ENCODE measurements around the gene DOC2B. TPM values are rescaled to one million over a fixed set of nuclear protein-coding genes. Genes with fewer than 3 reads are reported as not detected.

The DOC2B gene
- total RNA-seq, 2 experiments from 2014 or later = 0.05 TPM; not detected in 1

DNA sequence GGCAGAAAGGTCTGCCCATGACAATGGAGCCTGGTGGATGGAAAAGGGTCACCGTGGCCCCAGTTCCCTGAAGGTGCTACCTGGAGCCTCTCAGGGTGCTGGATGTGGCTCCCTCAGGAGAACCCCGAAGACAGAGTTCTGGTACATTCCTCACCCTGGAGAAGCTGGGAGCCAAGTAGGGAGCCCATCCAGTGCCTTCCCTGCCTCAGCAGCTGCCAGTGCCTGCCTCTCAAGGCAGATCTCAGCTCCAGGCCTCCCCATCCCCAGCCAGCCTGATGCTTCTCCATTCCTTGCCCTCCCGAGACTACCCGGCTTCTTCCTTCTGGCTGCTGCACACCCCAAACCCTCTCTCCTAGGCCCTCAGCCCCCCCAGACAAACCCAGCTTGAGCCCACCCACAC lies 23.5 kb downstream of the DOC2B start:
- H3K9me3 Mint-ChIP-seq (ENCODE audit: low read depth) = no peaks in the 10 kb centered on the region
- CTCF ChIA-PET = no interaction called here
- H3K36me3 Mint-ChIP-seq = no peaks in the 10 kb centered on the region
- ATAC-seq (no peak), DNase-seq (no peak)
- H3K27me3 Mint-ChIP-seq = no peaks in the 10 kb centered on the region
- no peak overlapping the region for H3K27ac Mint-ChIP-seq
- H3K4me1 Mint-ChIP-seq = no peaks in the 10 kb centered on the region
- H3K4me3 Mint-ChIP-seq = no peak overlapping the region

DNA sequence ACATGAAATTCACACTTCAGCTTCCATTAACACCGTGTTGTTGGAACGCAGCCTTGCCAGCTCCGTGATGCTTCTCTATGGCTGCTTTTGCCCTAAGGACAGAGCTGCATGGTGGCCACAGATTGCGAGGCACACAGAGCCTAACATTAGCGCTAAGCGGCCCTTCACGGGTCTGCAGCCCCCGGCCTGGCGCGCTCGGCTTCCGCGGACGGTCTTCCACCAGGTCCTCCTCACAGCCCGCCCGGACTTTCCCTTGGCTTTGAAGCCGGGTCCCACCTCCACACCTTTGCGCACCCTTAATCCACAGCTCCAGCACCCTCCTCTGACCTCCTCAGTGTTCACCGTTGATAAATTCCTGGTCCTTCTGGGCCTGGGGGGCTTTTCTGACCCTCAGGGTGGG lies 24.5 kb downstream of the DOC2B start:
- CTCF ChIA-PET = no interaction called here

DNA sequence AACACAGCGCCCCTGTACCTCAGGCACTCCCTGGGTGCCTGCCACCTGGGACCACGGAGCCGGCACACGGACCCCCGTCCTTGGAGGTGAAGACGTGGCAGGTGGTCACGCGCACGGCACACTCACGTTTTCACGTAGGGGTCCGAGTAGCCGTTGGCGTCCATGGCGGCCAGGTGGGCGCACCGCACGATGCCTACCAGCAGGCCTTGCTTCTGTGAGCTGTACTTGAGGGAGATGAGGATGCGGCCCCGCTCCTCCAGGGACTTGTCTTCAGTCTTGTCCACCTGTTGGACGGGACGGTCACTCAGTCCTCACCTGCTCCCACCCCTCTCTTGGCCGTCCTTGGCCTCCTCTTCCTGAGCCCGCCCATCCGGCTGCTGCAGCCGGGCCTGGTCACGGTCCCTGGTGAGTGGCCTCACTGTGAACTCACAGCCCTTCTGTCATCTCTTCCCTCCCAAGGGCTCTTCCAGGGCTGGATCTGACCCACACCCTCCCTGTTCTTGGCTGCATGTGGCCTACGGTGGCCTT lies 25.3 kb downstream of the DOC2B start:
- CTCF ChIA-PET = no interaction called here
- Mint-ChIP-seq H3K27ac (no peak overlapping the region), H3K4me1 (no peaks in the 10 kb centered on the region), H3K27me3 (no peaks in the 10 kb centered on the region), H3K9me3 (ENCODE audit: low read depth) (no peaks in the 10 kb centered on the region), H3K36me3 (no peaks in the 10 kb centered on the region), H3K4me3 (no peak overlapping the region)
- DNase-seq (no peak), ATAC-seq (no peak)

More for the DNA sequence above, 24.5 kb downstream of the DOC2B start:
- H3K36me3 Mint-ChIP-seq = no peaks in the 10 kb centered on the region
- H3K4me3 Mint-ChIP-seq = no peak overlapping the region
- ATAC-seq (no peak), DNase-seq (no peak)
- no peaks in the 10 kb centered on the region for H3K4me1 Mint-ChIP-seq
- H3K27ac Mint-ChIP-seq = no peak overlapping the region
- H3K9me3 Mint-ChIP-seq (ENCODE audit: low read depth) = no peaks in the 10 kb centered on the region
- H3K27me3 Mint-ChIP-seq = no peaks in the 10 kb centered on the region

DNA sequence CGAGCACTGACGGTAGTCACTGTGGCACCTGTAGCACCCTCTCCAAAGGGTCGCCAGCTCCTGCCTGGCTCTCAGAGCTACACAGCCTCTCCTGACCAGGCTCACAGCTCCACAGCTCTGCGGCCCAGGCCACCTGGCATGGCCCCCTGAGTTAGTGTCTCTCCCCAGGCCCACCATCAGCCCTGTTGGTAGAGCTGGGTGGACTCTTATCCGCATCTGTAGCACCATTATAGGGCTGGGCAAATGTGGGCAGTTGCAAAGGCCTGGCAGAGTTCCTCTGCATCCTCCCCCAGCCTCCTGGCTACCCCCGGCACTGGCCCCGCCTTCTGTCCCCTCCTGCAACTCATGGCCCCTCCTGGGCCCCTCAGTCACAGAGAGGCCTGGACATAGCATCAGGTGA lies 25.9 kb downstream of the DOC2B start:
- Mint-ChIP-seq H3K27me3 (no peaks in the 10 kb centered on the region), H3K9me3 (ENCODE audit: low read depth) (no peaks in the 10 kb centered on the region), H3K4me3 (no peak overlapping the region), H3K4me1 (no peaks in the 10 kb centered on the region), H3K27ac (no peak overlapping the region), H3K36me3 (no peaks in the 10 kb centered on the region)
- ATAC-seq = no peak
- CTCF ChIA-PET = interaction anchor here (1.2 kb wide), 1 partner anchor 230 kb away, joined by 3 read pairs; no protein-coding TSS in a partner anchor
- no peak for DNase-seq

DNA sequence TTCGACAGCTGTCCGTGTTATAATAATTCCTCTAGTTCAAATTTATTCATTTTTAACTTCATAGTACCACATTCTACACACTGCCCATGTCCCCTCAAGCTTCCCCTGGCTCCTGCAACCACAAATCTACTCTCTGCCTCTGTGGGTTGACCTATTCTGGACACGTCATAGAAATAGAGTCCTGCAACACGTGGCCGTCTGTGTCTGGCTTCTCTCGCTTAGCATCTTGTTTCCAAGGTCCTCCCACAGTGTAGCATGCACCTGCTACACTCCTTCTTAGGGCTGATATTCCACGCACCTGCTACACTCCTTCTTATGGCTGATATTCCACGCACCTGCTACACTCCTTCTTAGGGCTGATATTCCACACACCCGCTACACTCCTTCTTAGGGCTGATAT lies 27.6 kb downstream of the DOC2B start:
- H3K27me3 Mint-ChIP-seq = no peaks in the 10 kb centered on the region
- H3K9me3 Mint-ChIP-seq (ENCODE audit: low read depth) = no peaks in the 10 kb centered on the region
- DNase-seq = no peak
- H3K4me1 Mint-ChIP-seq = no peaks in the 10 kb centered on the region
- CTCF ChIA-PET = interaction anchor here (0.9 kb wide), 1 partner anchor 17 kb away, joined by 3 read pairs; no protein-coding TSS in a partner anchor
- H3K36me3 Mint-ChIP-seq = no peaks in the 10 kb centered on the region
- no peak overlapping the region for H3K4me3 Mint-ChIP-seq
- no peak for ATAC-seq
- H3K27ac Mint-ChIP-seq = no peak overlapping the region

DNA sequence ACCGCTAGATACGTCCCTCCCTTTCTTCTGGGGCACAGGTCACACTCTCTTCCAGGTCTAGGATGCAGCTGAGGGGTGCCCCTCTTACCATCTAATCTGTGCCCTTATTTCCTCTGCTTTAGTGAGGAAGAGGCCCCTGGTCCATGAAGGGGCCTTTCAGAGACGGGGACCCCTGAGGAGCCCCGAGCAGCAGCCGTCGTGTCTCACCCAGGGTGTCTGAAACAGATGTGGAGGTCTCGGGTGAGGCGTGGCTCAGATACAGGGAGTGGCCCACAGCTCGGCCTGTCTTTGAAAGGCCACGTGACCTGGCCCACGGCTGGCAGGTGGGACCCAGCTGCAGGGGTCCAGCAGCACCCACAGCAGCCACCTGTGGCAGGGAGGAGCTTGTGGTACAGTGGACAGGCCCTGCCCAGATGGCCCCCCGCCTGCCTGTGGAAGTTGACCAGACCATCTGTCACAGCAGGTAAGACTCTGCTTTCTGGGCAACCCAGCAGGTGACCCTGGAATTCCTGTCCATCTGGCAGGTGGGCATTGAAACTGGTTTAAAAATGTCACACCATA lies 28.5 kb downstream of the DOC2B start:
- no peak for DNase-seq
- no peak overlapping the region for H3K4me3 Mint-ChIP-seq
- CTCF ChIA-PET = interaction anchor here (0.9 to 1.4 kb wide), 2 partner anchors 16 to 24 kb away, joined by 3 read pairs; no protein-coding TSS in a partner anchor
- H3K4me1 Mint-ChIP-seq = no peaks in the 10 kb centered on the region
- no peaks in the 10 kb centered on the region for H3K27me3 Mint-ChIP-seq
- H3K36me3 Mint-ChIP-seq = no peaks in the 10 kb centered on the region
- no peak for ATAC-seq
- no peak overlapping the region for H3K27ac Mint-ChIP-seq
- H3K9me3 Mint-ChIP-seq (ENCODE audit: low read depth) = no peaks in the 10 kb centered on the region

DNA sequence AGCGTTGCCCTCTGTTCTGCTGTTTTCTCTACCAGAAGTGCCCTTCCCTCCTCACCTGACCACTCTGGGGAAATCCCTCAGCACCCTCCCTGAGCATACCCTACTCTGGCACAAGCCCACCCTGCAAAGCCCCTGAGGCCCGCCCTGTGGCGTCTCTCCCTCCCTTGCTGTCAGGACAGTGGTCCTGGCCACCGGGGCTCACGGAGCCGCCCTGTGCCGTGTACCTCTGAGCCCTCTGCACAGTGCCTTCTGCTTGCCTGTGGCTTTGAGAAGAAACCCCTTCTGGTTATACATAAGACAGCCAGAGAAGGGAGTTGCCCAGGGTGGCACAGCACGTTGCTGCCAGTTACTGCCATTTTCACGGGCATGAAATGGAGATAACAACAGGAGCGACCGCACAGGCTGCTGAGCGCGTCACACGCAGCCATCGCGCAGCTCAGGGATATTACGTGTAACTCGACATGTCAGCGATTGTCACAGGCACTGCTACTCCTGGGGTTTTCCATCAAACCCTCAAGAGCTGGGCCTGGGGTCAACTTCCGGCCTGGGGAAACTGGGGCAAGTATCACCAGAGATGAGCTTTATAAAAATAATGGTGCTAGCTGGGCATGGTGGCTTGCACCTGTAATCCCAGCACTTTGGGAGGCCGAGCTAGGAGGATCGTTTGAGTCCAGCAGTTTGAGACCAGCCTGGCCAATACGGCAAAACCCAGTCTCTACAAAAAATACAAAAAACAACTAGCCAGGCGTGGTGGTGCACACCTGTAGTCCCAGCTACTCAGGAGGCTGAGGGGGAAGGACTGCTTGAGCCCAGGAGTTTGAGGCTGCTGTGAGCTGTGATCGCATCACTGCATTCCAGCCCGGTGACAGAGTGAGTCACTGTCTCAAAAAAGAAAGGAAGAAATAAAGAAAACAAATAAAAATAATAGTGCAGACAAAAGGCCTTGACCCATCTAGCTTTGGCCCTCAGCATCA lies 29.3 kb downstream of the DOC2B start:
- ATAC-seq = no peak
- DNase-seq = no peak
- H3K27me3 Mint-ChIP-seq = no peaks in the 10 kb centered on the region
- no peaks in the 10 kb centered on the region for H3K4me1 Mint-ChIP-seq
- CTCF ChIA-PET = interaction anchor here (1.4 kb wide), 1 partner anchor 25 kb away, joined by 3 read pairs; no protein-coding TSS in a partner anchor
- no peaks in the 10 kb centered on the region for H3K9me3 Mint-ChIP-seq (ENCODE audit: low read depth)
- no peak overlapping the region for H3K4me3 Mint-ChIP-seq
- no peak overlapping the region for H3K27ac Mint-ChIP-seq
- no peaks in the 10 kb centered on the region for H3K36me3 Mint-ChIP-seq

DNA sequence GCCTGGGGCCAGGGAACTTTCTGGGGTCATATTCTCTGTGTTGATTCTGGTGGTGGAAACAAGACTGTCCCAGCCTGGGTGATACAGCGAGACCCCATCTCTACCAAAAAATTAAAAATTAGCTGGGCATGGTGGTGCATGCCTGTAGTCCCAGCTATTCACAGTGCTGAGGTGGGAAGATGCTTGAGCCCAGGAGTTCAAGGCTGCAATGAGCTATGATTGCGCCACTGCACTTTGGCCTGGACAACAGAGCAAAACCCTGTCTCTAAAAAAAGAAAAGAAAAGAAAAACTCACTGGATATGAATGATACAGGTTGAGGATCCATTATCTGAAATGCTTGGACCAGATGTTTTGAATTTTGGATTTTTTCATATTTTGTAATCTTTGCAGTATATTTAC lies 30.4 kb downstream of the DOC2B start:
- no peaks in the 10 kb centered on the region for H3K36me3 Mint-ChIP-seq
- CTCF ChIA-PET = no interaction called here
- no peak overlapping the region for H3K4me3 Mint-ChIP-seq
- no peaks in the 10 kb centered on the region for H3K4me1 Mint-ChIP-seq
- no peaks in the 10 kb centered on the region for H3K27me3 Mint-ChIP-seq
- DNase-seq (no peak), ATAC-seq (no peak)
- H3K9me3 Mint-ChIP-seq (ENCODE audit: low read depth) = no peaks in the 10 kb centered on the region
- no peak overlapping the region for H3K27ac Mint-ChIP-seq

DNA sequence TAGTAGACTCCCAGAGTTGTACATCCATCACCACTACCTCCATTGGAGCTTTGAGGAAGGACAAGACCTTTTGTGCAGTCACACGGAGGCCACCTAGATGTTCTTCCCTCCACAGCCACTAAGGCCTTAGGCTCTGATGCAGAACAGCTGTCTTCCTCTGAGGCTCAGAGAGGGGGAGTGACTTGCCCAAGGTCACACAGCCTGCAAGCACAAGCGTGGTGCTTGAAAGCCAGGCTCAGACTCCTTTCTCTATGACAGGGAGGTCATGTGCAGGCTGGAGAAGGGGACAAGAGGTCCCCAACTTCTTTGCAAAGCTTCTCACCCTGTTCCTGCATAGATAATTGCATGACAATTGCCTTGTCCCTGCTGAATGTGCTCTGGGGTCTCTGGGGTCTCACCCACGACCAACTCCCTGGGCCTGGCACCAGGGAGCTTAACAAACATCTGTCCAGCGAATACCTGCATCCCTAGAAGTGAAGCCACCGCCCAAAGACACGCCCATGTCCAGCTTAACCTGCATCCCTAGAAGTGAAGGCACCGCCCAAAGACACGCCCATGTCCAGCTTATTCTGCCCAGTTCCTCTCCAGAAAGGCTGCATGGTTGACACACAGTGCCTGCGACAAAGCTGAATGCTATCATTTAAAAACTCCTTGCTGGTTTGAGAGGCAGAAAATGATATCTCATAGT lies 31.4 kb downstream of the DOC2B start:
- Mint-ChIP-seq H3K4me1 (no peaks in the 10 kb centered on the region), H3K27me3 (no peaks in the 10 kb centered on the region), H3K4me3 (no peak overlapping the region), H3K27ac (no peak overlapping the region), H3K36me3 (no peaks in the 10 kb centered on the region), H3K9me3 (ENCODE audit: low read depth) (no peaks in the 10 kb centered on the region)
- CTCF ChIA-PET = interaction anchor here (1.3 kb wide), 1 partner anchor 113 kb away, joined by 3 read pairs; no protein-coding TSS in a partner anchor
- DNase-seq (no peak), ATAC-seq (no peak)

DNA sequence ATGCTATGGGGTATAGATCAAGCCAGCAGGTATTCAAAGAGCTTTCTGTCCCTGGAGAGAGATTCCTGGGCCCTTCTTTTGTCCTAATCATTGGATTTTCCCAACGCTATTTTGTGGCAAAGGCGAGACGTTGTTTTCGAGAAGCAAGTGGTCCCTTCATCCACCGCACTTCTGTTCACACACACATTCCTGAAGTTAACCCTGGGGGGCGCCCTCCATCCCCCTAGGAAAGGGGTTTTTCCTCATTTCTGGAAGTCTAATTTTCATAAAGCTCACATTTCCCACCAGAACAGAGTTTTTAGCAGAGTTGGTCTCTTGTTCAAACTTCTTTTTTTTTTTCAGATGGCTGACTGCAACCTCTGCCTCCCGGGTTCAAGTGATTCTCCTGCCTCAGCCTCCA lies 32.2 kb downstream of the DOC2B start:
- no peak overlapping the region for H3K27ac Mint-ChIP-seq
- CTCF ChIA-PET = interaction anchor here (1.3 kb wide), 1 partner anchor 114 kb away, joined by 3 read pairs; no protein-coding TSS in a partner anchor
- no peak for DNase-seq
- no peaks in the 10 kb centered on the region for H3K27me3 Mint-ChIP-seq
- no peak for ATAC-seq
- no peak overlapping the region for H3K4me3 Mint-ChIP-seq
- no peaks in the 10 kb centered on the region for H3K4me1 Mint-ChIP-seq
- H3K9me3 Mint-ChIP-seq (ENCODE audit: low read depth) = no peaks in the 10 kb centered on the region
- no peaks in the 10 kb centered on the region for H3K36me3 Mint-ChIP-seq

DNA sequence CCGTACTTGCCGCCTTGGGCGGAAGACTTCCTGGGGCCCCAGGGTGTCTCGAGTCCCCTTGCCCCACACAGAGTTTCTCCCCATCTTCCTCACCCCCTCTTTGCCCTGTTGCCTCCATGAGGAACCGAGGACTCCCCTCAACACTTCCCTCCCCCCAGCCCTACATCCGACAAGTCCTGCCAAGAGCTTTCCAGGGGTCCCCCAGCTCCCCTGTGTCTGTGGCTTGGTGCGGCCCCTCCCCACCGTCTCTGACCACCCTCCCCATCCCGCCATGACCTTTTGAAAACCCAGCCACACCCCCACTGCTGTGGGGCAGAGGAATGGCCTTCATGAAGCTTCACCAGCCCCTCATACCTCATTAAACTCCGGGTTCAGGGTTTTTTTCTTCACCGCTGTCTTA lies 32.7 kb downstream of the DOC2B start:
- no peak overlapping the region for H3K4me3 Mint-ChIP-seq
- H3K4me1 Mint-ChIP-seq = no peaks in the 10 kb centered on the region
- CTCF ChIA-PET = no interaction called here
- H3K36me3 Mint-ChIP-seq = no peaks in the 10 kb centered on the region
- DNase-seq (no peak), ATAC-seq (no peak)
- H3K9me3 Mint-ChIP-seq (ENCODE audit: low read depth) = no peaks in the 10 kb centered on the region
- no peaks in the 10 kb centered on the region for H3K27me3 Mint-ChIP-seq
- H3K27ac Mint-ChIP-seq = no peak overlapping the region

DNA sequence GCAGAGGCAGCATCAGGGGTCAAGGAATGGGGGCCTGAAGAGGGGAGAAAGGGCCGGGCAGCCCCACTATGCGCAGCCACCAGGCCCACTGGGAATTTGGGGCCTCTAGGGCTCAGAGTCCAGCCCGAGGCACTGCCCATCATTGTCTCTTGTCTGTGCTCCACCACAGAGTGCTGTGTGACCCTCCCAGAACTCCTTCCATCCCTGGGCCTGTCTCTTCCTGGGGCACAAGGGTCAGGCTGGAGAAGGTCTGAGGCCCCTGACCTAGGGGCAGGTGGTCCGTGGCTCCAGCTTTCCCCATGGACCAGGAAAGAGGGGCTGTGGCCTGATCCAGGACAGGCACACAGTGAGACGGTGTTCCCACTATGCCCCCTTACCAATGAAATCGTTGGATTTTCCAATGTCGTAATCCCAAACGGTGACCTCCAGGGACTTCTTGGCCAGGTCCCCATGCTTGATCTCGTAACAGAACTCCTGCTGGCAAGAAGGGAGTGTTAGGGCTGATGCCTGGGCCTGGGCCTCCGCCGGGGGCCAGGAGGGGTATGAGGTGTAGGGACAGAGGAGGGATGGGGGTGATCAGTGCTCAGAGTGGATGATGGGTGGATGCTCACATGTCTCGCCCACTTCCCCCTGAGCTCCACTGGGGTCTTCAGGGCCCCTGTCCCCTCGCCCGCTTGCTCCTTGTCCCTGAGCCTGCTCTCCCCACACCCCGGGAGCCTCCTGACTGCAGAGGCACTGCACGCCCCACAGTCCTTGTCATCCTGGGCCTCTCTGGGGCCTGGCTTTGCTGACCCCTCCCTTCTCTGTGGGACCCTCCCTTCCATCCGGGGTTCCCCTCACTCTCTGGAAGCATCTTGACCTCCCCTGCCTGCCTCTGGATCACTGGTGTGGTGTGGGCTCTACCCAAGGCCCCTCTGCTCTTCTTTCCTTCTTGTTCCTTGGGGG lies 33.4 kb downstream of the DOC2B start:
- H3K27me3 Mint-ChIP-seq = no peaks in the 10 kb centered on the region
- CTCF ChIA-PET = no interaction called here
- no peak overlapping the region for H3K4me3 Mint-ChIP-seq
- no peaks in the 10 kb centered on the region for H3K36me3 Mint-ChIP-seq
- no peak for DNase-seq
- no peak for ATAC-seq
- H3K9me3 Mint-ChIP-seq (ENCODE audit: low read depth) = no peaks in the 10 kb centered on the region
- H3K4me1 Mint-ChIP-seq = peaks cover 2% of the 10 kb centered on the region
- no peak overlapping the region for H3K27ac Mint-ChIP-seq

All from activated CD8-positive, alpha-beta memory T cell treated with anti-CD3 and anti-CD28 coated beads, Interleukin-2, amount 10 ng/mL, durations not matched to agents 7 days and 5 days (primary cell).